T-cell (primary cell): ENCODE measurements around the gene MYRIP. TPM values are rescaled to one million over a fixed set of nuclear protein-coding genes. Genes with fewer than 3 reads are reported as not detected.

Experiments
- ATAC-seq, 4 experiments: fragments of 200-7000 bp in 3 of 4; fragments of 150-1000 bp in 1 of 4; cut with Tn5 transposase; replicated peaks in 1 of 4; 1 replicate in 3 of 4; 2 replicates in 1 of 4; pipeline ENCODE4 v1.10.0; 2021; ENCODE audit warnings: moderate library complexity in 3 of 4, mild to moderate bottlenecking in 2 of 4, moderate number of reproducible peaks in 1 of 4
- CTCF ChIA-PET, 2 donors: fragments of 300-600 bp; sonication (Branson Sonifier 250); formaldehyde crosslinking; loops; one replicate each; lab custom pipeline; 2022; ENCODE audit warnings: antibody characterized with exemption in 2 of 2; lab: Charles Lee
- POLR2A ChIA-PET, 2 donors: fragments of 300-600 bp; sonication (Branson Sonifier 250); formaldehyde crosslinking; loops; one replicate each; lab custom pipeline; 2022; ENCODE audit warnings: antibody characterized with exemption in 2 of 2; lab: Charles Lee
- DNase-seq, 35 experiments: peaks; one replicate each; pipeline versions ENCODE4 v3.0.0 to v3.0.0-alpha.2; 2013 to 2023
- H3K27ac ChIP-seq: one replicate; pipeline ENCODE4 v1.5.1; 2013; ENCODE audit warnings: low read length
- H3K27me3 ChIP-seq, 2 experiments: replicated peaks in 1 of 2; 1 replicate in 1 of 2; 2 replicates in 1 of 2; pipeline versions ENCODE4 v1.6.1 to v1.7.0; 2013; ENCODE audit warnings: low read length in 1 of 2, mixed read lengths in 1 of 2; ENCODE audit not compliant: control insufficient read depth in 2 of 2, insufficient read depth in 2 of 2; ENCODE audit errors: extremely low read depth in 1 of 2
- H3K36me3 ChIP-seq, 2 donors: 1 replicate in 1 of 2; 2 replicates in 1 of 2; pipeline versions ENCODE4 v1.6.1 to v1.7.0; 2013; ENCODE audit warnings: low read length in 1 of 2; ENCODE audit not compliant: control insufficient read depth in 2 of 2, insufficient read depth in 1 of 2; ENCODE audit errors: extremely low read depth in 1 of 2
- H3K4me1 ChIP-seq, 2 experiments: 1 replicate in 1 of 2; 2 replicates in 1 of 2; pipeline versions ENCODE4 v1.6.1 to v1.7.0; 2013; ENCODE audit warnings: low read length in 2 of 2, mixed read lengths in 1 of 2; ENCODE audit not compliant: insufficient read depth in 2 of 2, control insufficient read depth in 1 of 2; ENCODE audit errors: extremely low read depth in 1 of 2
- H3K4me3 ChIP-seq, 2 donors: 1 replicate in 1 of 2; 2 replicates in 1 of 2; pipeline versions ENCODE4 v1.5.1 to v1.7.0; 2013; ENCODE audit warnings: mild to moderate bottlenecking in 2 of 2, low read length in 1 of 2, moderate library complexity in 1 of 2; ENCODE audit not compliant: control insufficient read depth in 1 of 2; ENCODE audit errors: extremely low read depth in 1 of 2
- H3K9me3 ChIP-seq: 2 replicates; pipeline ENCODE4 v1.7.0; 2013
- H3K27ac Mint-ChIP-seq, 2 donors: one replicate each; pipeline ENCODE4 v1.8.0; 2020 to 2021; ENCODE audit warnings: mild to moderate bottlenecking in 2 of 2, mixed read lengths in 2 of 2
- H3K27me3 Mint-ChIP-seq, 2 donors: one replicate each; pipeline ENCODE4 v1.8.0; 2021 to 2022; ENCODE audit warnings: mixed read lengths in 2 of 2
- H3K36me3 Mint-ChIP-seq: one replicate; pipeline ENCODE4 v1.8.0; 2021; ENCODE audit warnings: mixed read lengths
- H3K4me1 Mint-ChIP-seq, 3 donors: one replicate each; pipeline ENCODE4 v1.8.0; 2020 to 2022; ENCODE audit warnings: mixed read lengths in 3 of 3, mild to moderate bottlenecking in 1 of 3
- H3K4me3 Mint-ChIP-seq, 3 donors: one replicate each; pipeline ENCODE4 v1.8.0; 2020 to 2022; ENCODE audit warnings: mild to moderate bottlenecking in 3 of 3, mixed read lengths in 3 of 3, moderate library complexity in 3 of 3
- H3K9me3 Mint-ChIP-seq, 3 donors: one replicate each; pipeline ENCODE4 v1.8.0; 2020 to 2022; ENCODE audit warnings: mixed read lengths in 3 of 3
- WGBS: methylation state at CpG from one replicate; pipeline ENCODE4 v1.1.5; 2013; ENCODE audit warnings: missing lambda C conversion rate; ENCODE audit not compliant: insufficient coverage; 5-methylcytosine and 5-hydroxymethylcytosine counted together
- total RNA-seq, 35 experiments: library from RNA in 6 of 35; stranded (reverse) in 6 of 35; fragments of 120-200 nt in 1 of 35; gene quantifications; one replicate each; pipeline versions ENCODE4 v1.2.1 to v1.2.4 and lab custom pipeline; 2013 to 2026

The MYRIP gene
- total RNA-seq, 5 donors from 2014 or later (not counting 1 experiment from before 2014, with no cell fraction given): not detected

- WGBS: 83% methylated on average over 1 of the region's 2 CpGs
- Histone ChIP-seq H3K4me3 (no peak overlapping the region), H3K36me3 (no peaks in the 10 kb centered on the region), H3K4me1 (no peaks in the 10 kb centered on the region), H3K27me3 (no peaks in the 10 kb centered on the region), H3K27ac (no peak overlapping the region), H3K9me3 (no peaks in the 10 kb centered on the region)
- H3K27ac Mint-ChIP-seq: no peak overlapping the region
- no peaks in the 10 kb centered on the region for H3K36me3 Mint-ChIP-seq
- no peak for ATAC-seq
- no peaks in the 10 kb centered on the region for H3K4me1 Mint-ChIP-seq
- no peak for DNase-seq
- peaks cover 0 to 7% (median 3%) of the 10 kb centered on the region in 3 donors for H3K9me3 Mint-ChIP-seq
- POLR2A ChIA-PET: no interaction called here
- no peaks in the 10 kb centered on the region for H3K27me3 Mint-ChIP-seq
- H3K4me3 Mint-ChIP-seq: no peak overlapping the region
- CTCF ChIA-PET: no interaction called here
Observed at GRCh38 chr3:39869890-39870289, 60.5 kb downstream of the MYRIP start.

GRCh38 chr3:39870706-39871105 lies 61.3 kb downstream of the MYRIP start:
- no peak for DNase-seq
- Histone ChIP-seq H3K4me1 (no peaks in the 10 kb centered on the region), H3K36me3 (no peaks in the 10 kb centered on the region), H3K27ac (no peak overlapping the region), H3K27me3 (no peaks in the 10 kb centered on the region), H3K4me3 (no peak overlapping the region), H3K9me3 (no peaks in the 10 kb centered on the region)
- ATAC-seq: no peak
- no peak overlapping the region for H3K27ac Mint-ChIP-seq
- peaks cover 0 to 7% (median 2%) of the 10 kb centered on the region in 3 donors for H3K9me3 Mint-ChIP-seq
- WGBS: no CpG with 5 or more reads among the region's 3 CpGs
- ChIA-PET POLR2A (no interaction called here), CTCF (no interaction called here)
- no peaks in the 10 kb centered on the region for H3K4me1 Mint-ChIP-seq
- no peak overlapping the region for H3K4me3 Mint-ChIP-seq
- no peaks in the 10 kb centered on the region for H3K27me3 Mint-ChIP-seq
- H3K36me3 Mint-ChIP-seq: no peaks in the 10 kb centered on the region

DNA sequence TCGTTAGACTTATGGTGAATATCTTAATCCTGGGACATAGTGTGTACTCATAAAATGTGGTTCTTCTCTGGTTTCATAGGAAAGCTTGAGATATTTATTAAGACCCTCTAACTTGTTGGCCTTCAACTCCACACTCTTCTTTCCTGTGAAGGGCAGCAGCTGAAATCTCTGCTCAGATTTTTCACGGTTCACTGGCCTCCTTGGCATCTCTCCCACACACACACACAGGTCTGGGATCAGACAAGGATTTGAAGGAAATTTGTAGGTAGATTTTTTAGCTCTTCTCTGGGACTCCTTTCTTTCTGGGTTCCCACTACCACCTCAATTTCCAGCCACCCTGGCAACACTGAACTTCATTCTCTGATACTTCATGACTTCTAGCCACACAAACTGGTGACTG lies 70.2 kb downstream of the MYRIP start:
- Mint-ChIP-seq H3K27ac (no peak overlapping the region), H3K36me3 (no peaks in the 10 kb centered on the region), H3K9me3 (peaks cover 3 to 9% (median 6%) of the 10 kb centered on the region in 3 donors), H3K4me1 (no peaks in the 10 kb centered on the region), H3K27me3 (peaks cover 0 to 2% of the 10 kb centered on the region in 2 donors), H3K4me3 (no peak overlapping the region)
- no CpG with 5 or more reads among the region's 2 CpGs for WGBS
- ChIA-PET POLR2A (no interaction called here), CTCF (interaction anchor here in 1 of 2 donors (0.7 kb wide), 1 partner anchor 374 kb away, joined by 3 read pairs; no protein-coding TSS in a partner anchor)
- Histone ChIP-seq H3K4me1 (no peaks in the 10 kb centered on the region), H3K27ac (no peak overlapping the region), H3K27me3 (no peaks in the 10 kb centered on the region), H3K4me3 (no peak overlapping the region), H3K36me3 (no peaks in the 10 kb centered on the region), H3K9me3 (no peaks in the 10 kb centered on the region)
- DNase-seq (no peak), ATAC-seq (no peak)

DNA sequence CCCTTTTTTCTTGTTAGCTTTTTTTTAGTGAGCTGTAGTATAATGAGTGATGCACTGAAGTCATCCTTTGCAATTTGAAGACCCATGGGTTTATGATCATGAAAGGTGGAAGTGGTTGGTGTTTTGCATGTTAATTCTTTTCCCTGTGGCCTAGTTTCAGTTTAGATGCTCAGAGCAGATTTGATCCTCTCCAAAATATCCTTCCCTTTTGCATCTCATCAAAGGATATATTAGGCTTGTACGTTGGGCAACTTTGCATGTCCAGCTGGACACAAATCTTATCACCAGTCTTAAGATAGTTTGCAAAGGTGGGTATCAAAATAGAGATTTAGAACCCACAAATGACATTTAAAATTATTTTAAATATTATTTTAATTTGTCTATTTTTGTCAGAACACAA lies 72.7 kb downstream of the MYRIP start:
- Histone ChIP-seq H3K27me3 (no peaks in the 10 kb centered on the region), H3K4me3 (no peak overlapping the region), H3K36me3 (no peaks in the 10 kb centered on the region), H3K4me1 (no peaks in the 10 kb centered on the region), H3K9me3 (no peaks in the 10 kb centered on the region), H3K27ac (no peak overlapping the region)
- Mint-ChIP-seq H3K4me1 (no peaks in the 10 kb centered on the region), H3K4me3 (no peak overlapping the region), H3K27me3 (peaks cover 0 to 2% of the 10 kb centered on the region in 2 donors), H3K27ac (no peak overlapping the region), H3K9me3 (peaks cover 3 to 9% (median 7%) of the 10 kb centered on the region in 3 donors), H3K36me3 (no peaks in the 10 kb centered on the region)
- no peak for ATAC-seq
- no peak for DNase-seq
- POLR2A ChIA-PET: no interaction called here
- CTCF ChIA-PET: no interaction called here
- WGBS: no CpG with 5 or more reads among the region's 1 CpG

- H3K4me3 Mint-ChIP-seq: no peak overlapping the region
- no peaks in the 10 kb centered on the region for H3K36me3 ChIP-seq
- DNase-seq (no peak), ATAC-seq (no peak)
- 50% methylated on average over 1 of the region's 1 CpG for WGBS
- no peaks in the 10 kb centered on the region for H3K4me1 Mint-ChIP-seq
- H3K27ac Mint-ChIP-seq: no peak overlapping the region
- H3K4me3 ChIP-seq: no peak overlapping the region
- ChIA-PET CTCF (no interaction called here), POLR2A (interaction anchor here in 1 of 2 donors (0.6 kb wide), 1 partner anchor 33 kb away, joined by 14 read pairs; no protein-coding TSS in a partner anchor)
- H3K36me3 Mint-ChIP-seq: no peaks in the 10 kb centered on the region
- no peaks in the 10 kb centered on the region for H3K27me3 ChIP-seq
- H3K4me1 ChIP-seq: no peaks in the 10 kb centered on the region
- H3K27ac ChIP-seq: no peak overlapping the region
- H3K27me3 Mint-ChIP-seq: no peaks in the 10 kb centered on the region
- no peaks in the 10 kb centered on the region for H3K9me3 ChIP-seq
- H3K9me3 Mint-ChIP-seq: no peaks in the 10 kb centered on the region
Observed at GRCh38 chr3:39892068-39892467, 82.7 kb downstream of the MYRIP start.

- DNase-seq (no peak), ATAC-seq (no peak)
- Histone ChIP-seq H3K27ac (no peak overlapping the region), H3K36me3 (no peaks in the 10 kb centered on the region), H3K4me1 (no peaks in the 10 kb centered on the region), H3K9me3 (no peaks in the 10 kb centered on the region), H3K4me3 (no peak overlapping the region), H3K27me3 (no peaks in the 10 kb centered on the region)
- Mint-ChIP-seq H3K27me3 (no peaks in the 10 kb centered on the region), H3K36me3 (no peaks in the 10 kb centered on the region), H3K4me3 (no peak overlapping the region), H3K4me1 (no peaks in the 10 kb centered on the region), H3K9me3 (no peaks in the 10 kb centered on the region), H3K27ac (no peak overlapping the region)
- CTCF ChIA-PET: no interaction called here
- POLR2A ChIA-PET: no interaction called here
- WGBS: 67% methylated on average over 2 of the region's 2 CpGs
Observed at GRCh38 chr3:39896184-39896583, 86.8 kb downstream of the MYRIP start.

- H3K4me3 Mint-ChIP-seq: no peak overlapping the region
- Histone ChIP-seq H3K27ac (no peak overlapping the region), H3K9me3 (no peaks in the 10 kb centered on the region), H3K4me3 (no peak overlapping the region), H3K4me1 (no peaks in the 10 kb centered on the region), H3K36me3 (no peaks in the 10 kb centered on the region), H3K27me3 (no peaks in the 10 kb centered on the region)
- H3K27me3 Mint-ChIP-seq: no peaks in the 10 kb centered on the region
- WGBS: 84% methylated on average over 2 of the region's 4 CpGs
- no peaks in the 10 kb centered on the region for H3K36me3 Mint-ChIP-seq
- ChIA-PET POLR2A (no interaction called here), CTCF (no interaction called here)
- DNase-seq (no peak), ATAC-seq (no peak)
- no peaks in the 10 kb centered on the region for H3K9me3 Mint-ChIP-seq
- H3K27ac Mint-ChIP-seq: no peak overlapping the region
- no peaks in the 10 kb centered on the region for H3K4me1 Mint-ChIP-seq
Observed at GRCh38 chr3:39900462-39901002, 91.1 kb downstream of the MYRIP start.
